HG02981 (cell line): ENCODE data around the gene CARD8.

Experiments used
- ATAC-seq: cut with Tn5 transposase; IDR thresholded peaks from one replicate; pipeline ENCODE4 v1.9.1; 2021; ENCODE audit warnings: mild to moderate bottlenecking, moderate library complexity; ENCODE audit not compliant: unreplicated experiment

CARD8 gene

DNA sequence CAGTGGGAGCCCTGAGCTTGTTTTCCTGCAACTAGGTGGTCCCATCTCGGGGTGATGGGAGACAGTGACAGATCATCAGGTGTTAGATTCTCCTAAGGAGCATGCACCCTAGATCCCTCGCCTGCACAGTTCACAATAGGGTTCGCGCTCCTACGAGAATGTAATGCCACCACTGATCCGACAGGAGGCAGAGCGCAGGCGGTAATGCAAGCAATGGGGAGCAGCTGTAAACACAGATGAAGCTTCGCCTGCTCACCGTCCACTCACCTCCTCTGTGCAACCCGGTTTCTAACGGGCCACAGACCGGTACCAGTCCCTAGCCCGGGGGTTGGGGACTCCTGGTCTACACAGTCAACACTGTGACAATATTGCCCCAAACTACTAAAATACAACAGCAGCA is 38.8 kb downstream of the CARD8 start:
- ATAC-seq = no peak

DNA sequence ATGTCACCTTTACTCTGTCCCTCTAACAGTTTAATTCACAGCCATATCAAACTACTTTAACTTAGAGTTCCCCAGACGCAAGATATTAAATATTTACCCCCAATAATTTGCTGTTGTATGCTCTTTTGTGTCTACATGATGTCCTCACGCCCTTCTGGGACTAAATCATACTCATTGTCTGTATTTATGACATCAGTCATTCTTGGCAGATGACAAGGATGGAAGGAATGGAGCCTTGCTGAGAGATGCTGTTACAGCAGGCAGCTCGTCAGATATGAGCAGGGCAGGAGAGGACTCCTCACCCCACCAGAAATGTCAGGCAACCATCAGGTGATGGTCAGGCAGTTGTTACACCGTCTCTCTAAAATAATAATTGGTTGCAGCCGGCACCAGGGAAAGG is 41.8 kb downstream of the CARD8 start:
- no peak for ATAC-seq

DNA sequence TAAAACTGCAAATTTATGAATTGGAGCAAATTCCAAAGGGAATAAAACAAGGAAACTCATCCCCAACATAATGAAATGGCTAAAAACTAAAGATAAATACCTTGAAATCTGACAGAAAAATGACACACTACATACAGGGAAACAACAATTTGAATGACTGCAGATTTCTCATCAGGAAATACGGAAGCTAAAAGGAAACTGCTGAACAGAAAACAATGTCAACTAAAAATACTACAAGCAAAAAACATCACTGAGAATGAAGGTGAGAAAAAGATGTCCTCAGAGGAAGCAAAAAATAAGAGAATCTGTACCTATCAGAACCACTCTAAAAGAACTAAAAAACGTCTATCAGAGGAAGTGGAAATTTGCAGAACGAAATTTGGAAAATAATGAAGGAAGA is 45.7 kb downstream of the CARD8 start:
- ATAC-seq = no peak

DNA sequence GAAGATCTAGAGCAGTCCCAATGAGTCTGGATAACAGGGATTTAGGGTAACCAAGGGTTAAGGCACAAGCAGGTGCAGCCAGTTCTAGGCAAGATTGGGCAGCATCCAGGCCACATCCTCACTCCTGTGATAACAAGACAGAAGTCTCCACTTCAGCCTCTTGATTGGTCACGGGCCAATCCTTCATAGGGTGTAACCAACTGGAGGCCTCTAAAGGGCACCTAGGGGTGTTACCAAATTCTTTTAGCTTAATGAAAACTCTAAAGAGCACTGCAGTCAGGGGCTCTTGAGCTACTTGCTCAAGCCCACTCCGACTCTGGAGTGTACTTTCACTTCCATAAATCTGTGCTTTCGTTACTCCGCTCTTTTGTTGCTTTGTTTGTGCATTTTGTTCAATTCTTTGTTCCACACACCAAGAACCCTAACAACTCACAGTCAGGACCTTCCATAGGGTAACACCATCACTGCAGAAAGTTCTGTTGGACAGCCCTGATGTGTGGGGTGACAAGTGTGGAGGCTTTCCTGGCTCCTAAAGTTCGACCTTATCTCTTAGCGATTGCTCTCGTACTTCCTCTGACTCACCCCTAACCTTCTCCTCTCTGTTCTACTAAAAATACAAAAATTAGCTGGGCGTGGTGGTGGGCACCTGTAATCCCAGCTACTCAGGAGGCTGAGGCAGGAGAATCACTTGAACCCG is 49.2 kb downstream of the CARD8 start:
- no peak for ATAC-seq

DNA sequence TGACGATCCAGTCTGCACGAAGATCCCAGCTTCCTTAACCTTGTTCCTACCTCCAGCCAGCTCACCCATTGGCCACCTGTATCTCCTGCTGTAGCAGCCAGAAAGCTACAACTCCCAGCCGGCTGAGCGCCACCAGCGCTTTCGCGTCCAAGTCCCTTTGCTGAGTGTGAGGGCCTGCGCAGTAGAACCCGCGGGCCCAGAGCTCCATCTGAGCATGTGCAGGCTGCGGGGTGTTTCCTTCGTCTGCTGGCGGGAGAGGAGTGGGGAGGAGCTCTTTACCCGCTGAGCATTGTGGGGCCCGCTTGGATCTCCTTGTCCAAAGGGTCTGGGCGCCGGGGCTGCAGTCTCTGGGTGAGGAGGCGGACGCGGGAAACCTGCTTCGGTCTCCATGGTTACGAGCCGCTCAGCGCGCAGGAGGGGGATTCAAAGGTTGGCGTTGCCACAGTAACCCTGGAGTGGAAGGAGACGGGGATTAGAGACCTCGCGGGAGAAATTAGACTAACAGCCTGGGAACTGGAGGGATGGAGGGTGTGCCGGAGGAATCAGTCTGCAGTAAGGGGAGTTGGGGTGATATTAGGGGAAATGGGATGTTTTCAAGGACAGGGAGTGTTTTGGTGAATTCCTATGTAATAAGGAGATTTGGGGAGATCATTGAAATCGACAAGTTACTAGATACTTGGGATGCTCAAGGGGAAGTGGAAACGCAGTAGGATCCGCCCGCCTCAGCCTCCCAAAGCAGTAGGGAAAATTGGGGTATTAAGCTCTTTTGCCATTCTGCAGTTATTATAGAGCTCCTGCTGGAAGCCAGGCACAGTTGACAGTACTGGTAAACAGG is 51.7 kb downstream of the CARD8 start:
- peak; percentile 92 for ATAC-seq

DNA sequence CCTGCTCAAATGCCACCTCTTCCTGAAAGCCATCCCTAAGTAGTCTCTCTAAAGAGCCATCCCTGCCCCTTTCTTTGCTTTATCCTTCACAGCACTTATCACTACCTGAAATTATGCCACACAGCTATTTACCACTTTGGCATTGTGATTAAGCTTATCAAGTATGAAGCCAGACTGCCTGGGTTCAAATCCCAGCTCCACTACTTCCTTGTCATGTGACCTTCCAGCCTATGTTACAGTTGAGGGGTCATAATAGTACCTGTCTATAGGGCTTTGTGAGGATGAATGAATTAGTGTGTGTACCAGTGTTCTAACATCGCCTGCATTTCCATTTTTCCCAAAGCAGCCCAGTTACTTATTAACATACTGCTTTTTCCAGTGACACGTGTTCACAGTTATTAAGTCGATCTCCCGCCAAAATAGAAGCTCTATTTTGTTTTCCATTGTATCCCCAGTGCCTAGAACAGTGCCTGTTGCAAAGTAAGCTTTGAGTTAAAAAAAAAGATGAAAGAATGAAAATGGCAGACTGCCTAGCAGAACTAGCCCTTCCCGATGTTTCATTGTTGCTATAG is 52.4 kb downstream of the CARD8 start:
- ATAC-seq = no peak

DNA sequence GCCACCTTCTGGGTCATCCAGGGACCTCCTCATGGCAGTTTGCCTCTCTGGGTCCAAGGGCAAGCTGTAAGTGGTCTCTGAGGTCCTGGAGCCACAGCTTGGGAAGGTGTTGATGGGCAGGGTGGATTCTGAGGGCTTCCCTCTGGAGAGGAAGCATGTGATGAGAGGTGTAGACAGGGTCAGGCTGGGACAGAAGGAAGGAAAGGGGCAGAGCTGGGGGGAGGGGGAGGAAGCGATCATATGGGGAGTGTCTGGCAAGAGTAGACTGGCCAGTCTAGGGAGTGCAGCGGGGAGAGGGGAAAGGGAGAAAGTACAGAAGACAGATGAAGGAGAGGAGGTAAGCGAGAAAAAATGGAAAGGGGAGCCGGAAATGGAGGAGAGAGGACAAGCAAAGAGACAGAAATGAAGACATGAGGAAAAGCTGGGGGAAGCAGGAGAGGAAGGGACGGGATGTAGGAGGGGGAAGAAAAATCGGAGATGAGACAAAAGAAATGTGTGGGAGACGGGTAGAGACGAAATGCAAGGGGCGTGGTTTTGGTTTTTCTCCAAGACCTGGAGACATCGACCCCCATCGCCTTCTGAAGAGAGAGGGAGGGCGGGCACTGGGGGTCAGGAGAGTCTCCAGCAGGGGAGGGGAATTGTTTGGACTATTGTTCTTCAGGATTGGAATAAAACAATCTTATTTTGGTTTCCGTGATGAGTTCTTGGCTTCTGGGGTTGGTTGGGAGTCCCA is 58.6 kb downstream of the CARD8 start:
- no peak for ATAC-seq

DNA sequence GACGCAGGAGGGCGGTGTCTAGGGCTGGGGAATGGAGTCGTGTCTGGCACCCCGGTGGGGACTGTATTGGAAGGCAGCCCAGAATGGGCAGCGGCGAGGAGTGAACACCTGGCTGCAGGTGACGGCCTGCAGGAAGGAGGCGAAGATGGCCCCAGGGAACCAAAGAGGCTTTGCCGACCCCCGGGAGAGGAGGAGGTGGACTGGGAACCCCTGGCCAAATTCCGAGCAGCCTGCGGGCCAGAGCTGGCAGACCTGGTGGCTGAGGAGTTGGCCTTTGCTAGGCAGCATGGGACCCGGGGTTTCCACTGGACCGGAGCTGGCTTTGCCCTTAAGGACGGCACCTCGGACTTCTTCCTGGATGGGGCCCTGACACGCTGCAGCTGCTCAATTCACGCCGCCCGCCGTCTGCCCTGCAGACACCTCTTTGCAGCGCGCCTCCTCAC is 59.4 kb downstream of the CARD8 start:
- ATAC-seq = no peak

DNA sequence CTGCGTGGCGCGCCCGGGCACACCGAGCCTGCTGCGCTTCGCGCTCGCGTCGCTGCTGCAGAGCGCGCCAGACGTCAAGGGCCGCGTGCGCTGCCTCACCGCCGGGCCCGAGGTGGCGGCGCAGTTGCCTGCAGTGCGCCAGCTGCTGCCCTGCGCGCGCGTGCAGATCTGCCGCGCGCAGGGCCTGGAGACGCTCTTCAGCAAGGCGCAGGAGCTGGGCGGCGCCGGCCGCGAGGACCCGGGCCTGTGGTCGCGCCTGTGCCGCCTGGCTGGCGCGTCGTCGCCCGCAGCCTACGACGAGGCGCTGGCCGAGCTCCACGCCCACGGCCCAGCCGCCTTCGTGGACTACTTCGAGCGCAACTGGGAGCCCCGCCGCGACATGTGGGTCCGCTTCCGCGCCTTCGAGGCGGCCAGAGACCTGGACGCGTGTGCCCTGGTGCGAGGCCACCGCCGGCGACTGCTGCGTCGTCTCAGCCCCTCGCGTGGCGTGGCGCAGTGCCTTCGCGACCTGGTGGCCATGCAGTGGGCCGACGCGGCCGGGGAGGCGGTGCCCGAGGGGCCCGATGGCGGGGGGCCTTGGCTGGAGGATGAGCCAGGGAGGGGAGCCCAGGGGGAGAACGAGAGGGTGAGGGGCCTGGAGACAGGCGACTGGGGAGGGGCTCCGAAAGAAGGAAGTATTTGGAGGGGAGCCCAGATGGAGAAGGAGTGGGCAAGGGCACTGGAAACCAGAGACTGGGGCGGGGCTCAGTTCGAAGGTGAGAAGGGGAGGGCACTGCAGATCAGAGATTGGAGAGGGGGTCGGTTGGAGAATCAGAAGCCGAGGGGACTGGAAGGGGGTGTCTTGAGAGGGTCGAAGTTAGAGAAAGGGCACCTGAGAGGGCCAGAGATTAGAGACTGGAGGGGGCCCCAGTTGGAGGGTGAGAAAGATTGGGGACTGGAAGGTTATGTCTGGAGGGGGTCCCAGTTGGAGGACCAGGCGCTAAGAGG is 60.6 kb downstream of the CARD8 start:
- no peak for ATAC-seq

DNA sequence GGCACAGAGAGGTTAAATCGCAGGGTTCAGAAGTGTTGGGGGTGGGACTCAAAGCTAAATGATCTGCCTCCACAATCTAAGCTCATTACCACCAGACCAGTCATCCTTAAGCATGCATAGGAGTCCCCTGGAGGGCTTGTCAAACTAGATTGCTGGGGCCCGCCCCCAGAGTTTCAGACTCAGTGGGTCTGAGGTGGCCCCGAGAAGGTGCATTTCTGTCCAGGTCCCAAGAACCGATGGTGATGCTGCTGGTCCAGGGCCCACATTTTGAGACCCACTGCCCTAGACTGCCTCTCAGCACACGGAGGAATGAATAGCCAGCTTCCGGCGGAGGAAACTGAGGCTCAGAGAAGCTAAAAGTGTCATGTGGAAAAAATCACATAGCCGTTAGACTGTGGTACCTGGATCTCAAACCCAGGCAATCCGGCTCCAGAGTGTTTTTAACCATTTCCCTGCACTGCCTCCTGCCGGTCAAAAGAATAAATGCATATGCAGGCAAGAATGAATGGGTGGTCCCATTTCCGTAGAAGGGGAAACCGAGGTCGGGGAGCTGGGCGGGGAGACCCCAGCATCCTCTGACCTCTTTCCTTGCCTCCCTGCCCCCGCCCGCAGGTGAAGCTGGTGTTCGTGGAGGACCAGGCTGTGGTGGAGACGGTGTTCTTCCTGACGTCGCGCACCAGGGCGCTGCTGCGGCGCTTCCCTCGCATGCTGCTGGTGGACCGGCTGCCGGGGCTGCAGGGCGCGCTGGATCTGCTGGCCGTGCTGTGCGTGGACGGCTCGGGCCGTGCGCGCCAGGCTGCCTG is 61.5 kb downstream of the CARD8 start:
- no peak for ATAC-seq

DNA sequence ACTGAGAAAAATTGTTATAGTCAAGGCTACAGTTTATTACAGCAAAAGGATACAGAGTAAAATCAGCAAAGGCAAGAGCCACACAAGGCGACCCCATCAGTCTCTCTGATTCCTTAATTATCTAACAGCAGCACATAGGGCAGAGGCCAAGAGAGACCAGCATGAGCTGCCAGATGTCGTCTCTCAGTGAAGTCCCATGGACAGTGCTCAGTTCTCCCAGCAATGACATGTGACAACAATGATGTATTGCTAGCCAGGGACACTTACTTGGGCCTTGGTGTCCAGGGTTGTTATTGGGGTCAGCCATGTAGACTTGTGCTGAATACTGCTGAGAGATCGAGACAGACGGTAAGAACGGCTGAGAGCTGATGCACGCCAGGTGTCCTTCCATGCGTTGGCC is 63.0 kb downstream of the CARD8 start:
- no peak for ATAC-seq

DNA sequence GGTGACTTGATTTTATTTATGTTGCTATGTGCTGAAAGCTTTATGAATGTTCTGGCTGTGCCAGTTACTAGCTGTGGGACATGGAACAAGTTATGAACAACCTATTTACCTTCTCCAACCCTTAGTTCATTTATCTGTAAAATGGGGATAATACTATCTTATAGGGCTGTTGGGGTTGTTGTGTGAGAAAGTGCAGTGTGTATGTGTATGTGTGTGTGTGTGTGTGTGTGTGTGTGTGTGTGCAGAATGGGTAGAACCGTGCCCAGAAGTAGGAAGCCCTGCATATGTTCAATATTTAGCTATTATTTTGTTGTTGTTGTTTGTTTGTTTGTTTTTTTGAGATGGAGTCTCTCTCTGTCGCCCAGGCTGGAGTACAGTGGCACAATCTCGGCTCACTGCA is 64.8 kb downstream of the CARD8 start:
- no peak for ATAC-seq

DNA sequence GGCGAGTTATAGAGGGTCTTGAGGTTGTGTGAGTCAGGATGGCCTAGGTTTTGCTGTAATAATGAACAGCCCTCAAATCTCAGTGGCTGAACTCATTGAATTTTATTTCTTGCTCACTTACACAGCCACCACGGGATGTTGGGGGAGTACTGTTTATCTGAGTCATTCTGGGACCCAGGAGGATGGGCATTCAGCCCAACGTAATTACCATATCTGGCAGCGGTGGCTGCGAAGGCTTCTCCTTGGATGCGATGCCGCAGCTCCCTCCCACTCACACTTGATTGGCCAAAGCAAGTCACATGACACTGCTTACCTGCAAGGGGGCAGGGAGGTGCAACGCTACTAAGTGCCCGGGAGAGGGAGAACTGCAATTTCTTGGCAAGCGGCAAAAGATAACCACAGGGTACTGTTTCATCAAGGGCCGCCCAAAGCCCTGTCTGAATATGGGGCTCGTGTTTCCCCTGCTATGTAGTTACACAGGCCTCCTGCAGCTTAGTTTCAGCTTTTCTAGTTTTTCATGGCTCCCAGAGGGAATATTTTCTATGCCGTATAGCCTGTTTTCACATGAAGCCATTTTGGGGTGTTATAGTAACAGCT is 65.3 kb downstream of the CARD8 start:
- no peak for ATAC-seq

DNA sequence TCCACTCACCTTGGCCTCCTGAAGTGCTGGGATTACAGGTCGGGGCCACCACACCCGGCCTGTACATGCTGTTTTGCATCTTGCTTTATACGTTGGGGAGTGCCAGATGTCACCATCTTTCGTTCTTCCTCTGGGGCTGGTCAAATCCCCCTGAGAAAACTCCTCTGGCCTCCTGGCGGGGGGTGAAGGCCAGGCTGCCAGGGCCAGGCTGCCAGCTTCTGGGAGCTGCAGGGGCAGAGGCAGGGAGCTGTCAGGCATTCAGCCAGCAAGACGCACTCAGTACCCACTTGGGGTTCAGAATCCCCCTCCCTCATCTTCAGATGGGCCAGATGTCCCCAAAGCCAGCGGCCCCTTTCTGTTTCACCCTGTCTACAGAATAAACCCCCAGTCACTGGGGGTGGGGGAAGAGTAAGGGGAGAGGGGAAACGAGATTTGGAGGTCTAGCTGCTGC is 69.1 kb downstream of the CARD8 start:
- no peak for ATAC-seq

DNA sequence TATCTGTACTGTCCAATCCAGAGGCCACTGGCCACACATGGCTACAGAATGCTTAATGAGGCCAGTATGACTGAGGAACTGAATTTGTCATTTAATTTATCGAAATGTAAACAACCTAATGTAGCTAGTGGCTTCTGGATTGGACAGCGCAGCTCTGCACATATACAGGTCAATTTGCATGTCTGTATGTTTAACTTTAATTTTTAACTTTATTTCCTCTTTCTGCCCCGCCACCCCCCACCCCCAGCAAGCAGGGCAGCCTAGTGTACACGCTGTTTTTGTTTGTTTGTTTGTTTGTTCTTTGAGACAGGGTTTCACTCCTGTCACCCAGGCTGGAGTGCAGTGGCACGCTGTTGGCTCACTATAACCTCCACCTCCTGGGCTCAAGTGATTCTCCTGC is 69.7 kb downstream of the CARD8 start:
- no peak for ATAC-seq

DNA sequence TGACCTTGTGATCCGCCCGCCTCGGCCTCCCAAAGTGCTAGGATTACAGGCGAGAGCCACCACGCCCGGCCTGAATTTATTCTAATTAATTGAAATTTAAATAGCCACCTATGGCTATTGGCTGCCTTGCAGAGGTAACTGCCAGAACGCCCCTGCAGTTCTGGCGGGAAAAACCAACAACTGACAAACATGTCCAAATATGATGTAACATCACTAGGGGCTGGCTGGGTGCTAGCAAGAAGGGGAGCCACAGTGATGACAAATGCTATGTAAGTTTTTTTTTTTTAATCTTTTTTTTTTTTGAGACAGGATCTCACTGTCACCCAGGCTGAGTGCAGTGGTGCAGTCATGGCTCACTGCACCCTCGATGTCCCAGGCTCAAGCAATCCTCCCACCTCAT is 72.4 kb downstream of the CARD8 start:
- no peak for ATAC-seq

DNA sequence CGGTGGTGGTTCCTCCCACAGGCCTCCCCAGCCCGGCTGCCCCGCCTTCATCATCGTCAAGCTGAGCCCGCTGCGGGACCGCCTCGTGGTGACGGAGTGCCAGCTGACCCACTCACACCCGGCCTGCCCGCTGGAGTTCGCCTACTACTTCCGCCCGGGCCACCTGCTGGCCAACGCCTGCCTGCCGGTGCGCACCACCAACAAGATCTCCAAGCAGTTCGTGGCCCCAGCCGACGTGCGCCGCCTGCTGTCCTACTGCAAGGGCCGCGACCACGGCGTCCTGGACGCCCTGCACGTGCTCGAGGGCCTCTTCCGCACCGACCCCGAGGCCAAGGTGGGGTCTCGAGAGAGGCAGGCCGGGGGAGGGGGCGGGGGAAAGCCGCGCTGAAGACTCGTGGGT is 73.3 kb downstream of the CARD8 start:
- ATAC-seq = no peak

DNA sequence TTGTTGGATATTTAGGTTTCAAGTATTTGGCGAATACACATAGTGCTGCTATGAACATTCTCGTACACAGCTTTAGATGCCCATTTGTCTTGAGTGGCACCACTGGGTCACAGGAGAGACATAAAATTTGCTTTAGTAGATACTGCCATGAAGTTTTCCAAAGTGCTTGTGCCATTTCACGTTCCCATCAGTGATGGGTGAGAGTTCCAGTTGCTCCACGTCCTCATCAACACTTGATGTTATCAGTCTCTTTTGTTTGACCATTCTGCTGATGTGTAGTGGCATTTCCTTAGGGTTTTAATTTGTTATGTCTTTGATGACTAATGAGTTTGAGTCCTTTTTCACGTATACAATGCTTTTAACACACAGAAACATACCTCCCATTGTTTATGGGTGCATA is 74.2 kb downstream of the CARD8 start:
- no peak for ATAC-seq

DNA sequence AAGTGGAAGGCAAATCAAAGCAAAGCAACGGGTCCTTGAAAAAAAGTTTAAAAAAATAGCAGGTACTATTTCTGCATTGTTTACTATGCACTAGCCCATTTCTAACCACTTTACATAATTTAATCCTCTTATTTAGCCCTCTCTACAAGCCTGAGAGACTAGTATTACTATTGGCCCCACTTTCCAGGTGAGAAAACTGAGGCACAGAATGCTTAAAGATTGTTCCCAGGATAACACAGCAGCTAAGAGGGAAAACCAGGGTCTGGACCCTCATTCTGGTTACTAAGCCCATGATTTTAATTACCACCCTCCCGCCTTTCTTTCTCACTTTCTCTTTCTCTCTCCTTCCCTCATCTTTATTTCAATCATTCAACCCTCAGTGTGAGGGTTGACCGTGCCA is 79.5 kb downstream of the CARD8 start:
- ATAC-seq = no peak
